Measurements from ENCODE around the gene SPRED1.

The SPRED1 gene

DNA sequence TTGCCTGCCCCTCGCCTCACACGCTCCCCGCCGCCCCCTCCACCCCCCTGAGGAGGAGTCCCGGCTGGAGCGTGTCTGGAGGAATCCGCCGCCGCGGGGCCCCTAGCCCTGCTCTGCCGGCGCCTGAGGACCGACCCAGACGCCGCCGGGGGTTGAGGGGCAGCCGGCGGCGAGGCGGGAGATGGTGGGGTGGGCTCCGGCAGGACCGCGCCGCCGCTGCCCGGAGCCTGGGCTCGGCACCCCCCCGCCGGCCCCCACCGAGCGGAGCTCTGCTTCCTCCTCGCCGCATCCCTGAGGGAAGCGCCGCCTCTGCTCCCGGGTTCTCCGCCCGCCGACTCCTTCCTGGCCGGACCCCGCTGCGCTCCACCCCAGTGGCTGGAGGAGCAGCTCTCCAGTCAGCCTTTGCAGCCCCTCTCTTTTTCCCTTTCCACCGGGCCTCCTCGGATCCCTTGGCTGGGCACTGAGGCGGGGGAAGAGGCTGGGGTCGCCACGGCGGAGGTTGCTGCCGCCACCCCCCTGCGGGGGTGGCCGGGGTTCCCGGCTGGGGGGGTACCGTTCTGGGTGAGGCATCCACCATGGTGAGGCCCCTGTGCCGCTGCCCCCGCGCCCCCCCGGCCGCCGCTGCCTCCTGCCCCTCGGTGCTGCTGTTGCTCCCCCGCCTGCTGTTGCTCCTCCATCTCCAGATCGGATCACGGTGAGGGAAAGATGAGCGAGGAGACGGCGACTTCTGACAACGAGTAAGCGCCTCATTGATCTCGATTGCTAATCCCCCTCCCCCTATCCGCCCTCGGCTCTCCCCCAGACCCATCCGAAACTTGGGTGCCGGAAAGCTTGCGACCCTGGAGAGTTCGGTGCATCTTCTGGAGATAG is at the start of gene SPRED1:
Gene SPRED1 (plus strand): TSS at position 356 of the 870 bp plus-strand sequence. CDS start 350 bp downstream, at position 706.
- no peak for DNase-seq

- DNase-seq: no peak
These were observed 46.9 kb upstream of the SPRED1 start for GRCh38 chr15:38205526-38206272.

GRCh38 chr15:38207621-38208020 is 45.0 kb upstream of the SPRED1 start:
- DNase-seq: no peak

DNA sequence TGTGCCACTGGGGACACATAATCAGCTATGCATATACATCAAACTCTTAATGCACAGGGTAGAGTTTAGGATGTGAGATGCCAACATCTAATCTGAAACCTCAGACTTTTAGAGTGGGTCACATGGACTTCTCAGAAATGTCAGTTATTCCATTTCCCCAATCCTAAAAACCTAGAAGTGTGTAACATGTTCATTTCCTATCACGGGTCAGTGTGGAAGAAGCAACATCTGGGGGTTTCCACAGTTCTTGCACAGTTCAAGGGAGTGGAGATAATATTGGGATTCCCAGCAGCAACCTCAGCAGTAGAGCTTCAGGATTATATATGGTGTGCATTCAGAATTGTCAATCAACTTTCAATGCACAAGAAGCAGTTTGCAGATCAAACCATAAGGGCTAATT is 44.4 kb upstream of the SPRED1 start:
- DNase-seq: no peak

DNA sequence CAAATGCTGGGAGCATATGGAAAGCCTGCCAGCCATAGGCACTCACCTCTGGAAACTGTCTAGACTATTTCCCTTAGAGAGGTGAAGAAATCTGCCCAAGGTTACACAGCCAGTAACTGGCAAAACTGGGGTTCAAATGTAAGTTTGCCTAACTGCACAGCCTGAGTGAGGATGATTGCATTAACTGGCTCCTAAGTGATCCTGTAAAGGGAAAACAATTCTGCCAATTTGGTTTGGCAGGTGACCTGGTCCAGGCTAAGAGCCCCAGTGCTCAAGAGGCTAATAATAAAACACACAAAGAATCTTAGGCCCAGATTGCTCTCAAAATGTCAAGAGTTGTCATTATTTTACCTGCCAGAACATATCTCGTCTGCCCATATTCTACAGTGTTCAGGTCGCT is 43.9 kb upstream of the SPRED1 start:
- no peak for DNase-seq

- no peak for DNase-seq
These were observed 41.4 kb upstream of the SPRED1 start for GRCh38 chr15:38211249-38211648.

- DNase-seq: no peak
These were observed 40.8 kb upstream of the SPRED1 start for GRCh38 chr15:38211811-38212210.

DNA sequence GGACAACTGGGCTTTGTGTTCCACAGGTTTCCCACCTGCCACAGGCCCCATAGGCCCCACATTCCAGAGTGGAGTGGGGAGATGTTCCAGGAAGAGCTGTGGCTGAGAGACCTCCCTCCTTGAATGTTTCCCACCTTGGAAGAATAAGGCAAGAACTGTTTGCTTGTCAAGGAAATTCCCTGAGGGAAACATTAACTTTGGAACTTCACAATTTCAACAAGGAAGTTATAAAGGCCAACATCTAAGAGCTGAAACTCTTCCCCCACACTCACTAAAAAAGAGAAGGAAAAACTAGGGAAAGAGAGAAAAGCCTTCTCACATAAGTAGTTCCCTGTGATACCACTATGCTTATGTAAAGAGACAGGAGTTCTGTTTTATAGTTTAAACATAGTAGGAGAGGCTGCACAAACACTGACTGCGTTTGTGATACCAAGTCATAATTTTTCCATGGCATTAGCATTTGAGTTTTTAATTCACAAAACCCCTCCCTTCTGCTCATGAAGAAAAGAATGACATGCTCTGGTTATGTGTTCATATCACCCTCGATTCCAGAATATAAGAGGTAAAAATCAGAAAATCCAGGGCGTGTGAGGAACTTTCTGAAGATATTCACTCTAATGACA is 39.8 kb upstream of the SPRED1 start:
- no peak for DNase-seq

DNA sequence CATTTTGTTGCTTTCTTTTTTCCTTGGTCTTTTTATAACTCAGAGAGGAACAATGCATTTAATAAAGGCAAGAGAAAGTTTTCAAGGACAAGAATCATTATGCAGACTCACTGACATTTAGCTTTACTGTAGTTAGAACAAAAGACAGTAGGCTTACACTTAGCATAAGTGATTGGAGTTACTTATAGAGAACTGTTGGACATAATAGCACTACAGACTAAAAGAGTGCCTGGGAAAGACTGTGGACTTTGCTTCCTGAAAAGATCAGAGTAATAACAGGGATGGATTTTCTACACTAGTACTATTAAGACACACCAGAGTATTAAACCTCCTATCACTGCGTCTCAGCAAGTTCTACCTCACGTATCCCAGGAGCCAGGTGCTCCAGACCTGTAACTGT is 39.3 kb upstream of the SPRED1 start:
- no peak for DNase-seq

- DNase-seq: no peak
These were observed 36.9 kb upstream of the SPRED1 start for GRCh38 chr15:38215707-38216106.

GRCh38 chr15:38216763-38217162 is 35.9 kb upstream of the SPRED1 start:
- no peak for DNase-seq

DNA sequence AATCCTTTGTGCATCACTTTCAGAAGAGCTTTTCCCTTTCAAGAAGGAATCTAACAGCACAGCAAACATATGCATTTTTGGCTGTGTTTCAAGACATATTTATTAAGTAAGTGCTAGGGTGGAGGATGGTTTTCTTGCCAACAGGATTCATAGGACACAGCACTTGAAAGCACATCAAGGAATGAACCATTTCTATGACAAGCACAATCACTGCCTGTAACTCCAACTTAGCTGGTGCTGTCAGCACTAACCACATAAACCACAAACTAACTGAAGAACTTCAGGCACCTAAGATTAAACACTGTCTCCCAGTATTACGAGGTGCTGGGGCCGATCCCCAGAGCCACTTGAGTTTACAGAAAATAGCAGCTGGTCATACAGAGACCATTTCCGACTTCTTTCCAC is 35.4 kb upstream of the SPRED1 start:
- DNase-seq: no peak

GRCh38 chr15:38217788-38218609 is 34.6 kb upstream of the SPRED1 start:
- DNase-seq: no peak

DNA sequence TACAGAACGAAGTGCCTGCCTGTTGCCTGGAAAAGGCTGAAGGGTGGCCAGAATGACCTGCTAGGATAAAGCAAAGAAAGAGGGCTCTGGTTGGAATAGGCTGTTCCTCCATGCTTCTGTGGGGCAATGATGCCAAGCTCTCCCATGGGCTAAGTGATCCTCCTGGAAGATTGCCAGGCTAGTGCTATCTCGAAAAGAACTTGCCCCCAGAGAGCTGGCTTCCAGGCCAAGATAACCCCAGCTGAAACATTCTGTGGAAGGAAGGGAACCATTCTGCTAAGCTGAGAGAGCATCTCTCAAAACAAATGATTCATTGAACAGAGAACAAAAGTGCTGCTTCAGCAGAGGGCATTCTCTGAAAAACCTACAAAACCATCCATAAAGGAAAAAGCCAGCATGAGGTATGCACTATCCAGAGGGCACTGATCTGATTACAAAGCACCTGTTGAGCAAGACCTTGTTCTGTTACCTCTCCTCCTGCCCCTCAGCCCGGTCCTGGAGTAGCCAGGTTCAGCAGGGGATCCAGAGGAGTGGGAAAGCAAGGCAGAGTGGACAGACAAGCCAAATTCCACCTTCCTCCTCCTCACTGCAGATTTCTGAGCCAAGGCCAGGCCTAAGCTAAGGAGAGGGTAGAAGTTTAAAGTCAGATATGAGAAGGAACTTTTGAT is 31.9 kb upstream of the SPRED1 start:
- DNase-seq: no peak

DNA sequence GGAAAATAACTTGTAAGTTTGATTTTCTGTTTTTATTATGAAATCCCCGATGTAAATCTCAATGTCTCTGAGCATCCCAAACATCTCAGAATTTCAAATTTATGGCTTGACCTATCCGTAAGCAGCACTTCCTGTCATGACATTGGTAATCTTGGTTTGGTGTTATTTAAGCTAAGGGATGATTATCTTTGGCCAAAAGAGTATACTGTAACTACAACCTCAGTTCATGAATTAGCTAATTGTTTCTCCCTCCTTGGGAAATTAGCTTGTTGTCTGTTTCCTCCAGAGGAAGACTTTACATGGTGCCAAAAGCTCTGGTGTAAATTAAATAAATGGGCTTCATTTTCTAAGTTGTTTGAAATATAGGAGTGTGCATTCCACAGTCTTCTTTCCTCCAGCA is 28.1 kb upstream of the SPRED1 start:
- no peak for DNase-seq

- no peak for DNase-seq
These were observed 27.3 kb upstream of the SPRED1 start for GRCh38 chr15:38225381-38225780.

DNA sequence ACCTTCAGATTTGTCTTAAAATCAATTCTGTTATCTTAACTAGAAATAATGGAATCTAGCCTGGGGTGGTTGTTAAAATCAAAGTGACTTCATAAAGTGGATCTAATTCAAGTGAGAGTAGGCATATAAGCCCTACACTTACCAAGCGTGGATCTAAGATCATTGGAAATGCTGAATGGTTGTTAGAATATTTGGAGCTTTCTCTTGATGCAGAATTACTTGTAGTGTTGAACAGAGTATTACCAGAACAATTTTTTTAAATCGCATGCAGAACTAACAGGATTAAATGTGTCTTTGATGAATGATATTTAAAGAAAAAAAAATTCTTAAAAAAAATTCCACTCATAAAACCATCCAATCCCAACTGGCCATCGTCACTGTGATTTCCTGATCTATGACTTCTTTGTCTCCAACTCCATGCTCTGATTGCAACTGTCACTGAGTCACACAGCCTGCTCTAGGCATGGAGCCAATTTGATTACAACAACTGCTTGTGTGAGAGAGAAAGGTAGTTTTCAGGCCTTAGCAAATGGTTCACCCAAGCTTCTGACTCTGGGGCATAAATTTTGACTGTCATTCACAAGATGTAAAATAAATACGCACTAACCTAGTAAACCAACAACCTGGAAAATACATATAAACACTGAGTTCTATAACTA is 25.9 kb upstream of the SPRED1 start:
- DNase-seq: no peak

- no peak for DNase-seq
These were observed 24.7 kb upstream of the SPRED1 start for GRCh38 chr15:38227941-38228340.

GRCh38 chr15:38228618-38229017 is 24.0 kb upstream of the SPRED1 start:
- no peak for DNase-seq

DNA sequence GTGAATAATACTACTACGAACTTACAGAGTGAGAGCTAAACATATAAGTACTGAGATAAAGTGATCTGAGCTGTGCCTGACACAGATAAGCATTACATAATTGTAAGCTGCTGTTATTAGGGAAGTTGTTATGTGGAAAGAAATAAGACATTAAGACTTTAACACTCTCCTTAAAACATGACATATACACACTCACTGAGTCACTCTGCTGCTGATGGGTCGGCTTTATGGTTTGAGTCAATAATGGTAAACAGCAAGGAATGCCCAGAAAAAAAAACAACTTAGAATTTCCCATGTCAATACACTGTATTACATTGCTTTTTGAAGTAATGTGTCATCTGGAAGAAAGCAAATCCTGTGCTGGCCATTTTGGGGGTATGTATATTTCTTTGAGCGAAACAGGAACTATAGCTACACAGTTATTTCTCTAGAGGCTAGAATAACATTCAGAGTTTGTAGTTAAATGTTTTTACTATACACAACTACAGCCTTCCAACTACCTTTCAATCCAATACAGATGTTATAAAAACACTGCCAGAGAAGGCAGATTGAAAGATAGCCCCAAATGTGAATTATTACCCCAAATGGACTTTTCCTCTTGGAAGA is 22.8 kb upstream of the SPRED1 start:
- DNase-seq: no peak

DNA sequence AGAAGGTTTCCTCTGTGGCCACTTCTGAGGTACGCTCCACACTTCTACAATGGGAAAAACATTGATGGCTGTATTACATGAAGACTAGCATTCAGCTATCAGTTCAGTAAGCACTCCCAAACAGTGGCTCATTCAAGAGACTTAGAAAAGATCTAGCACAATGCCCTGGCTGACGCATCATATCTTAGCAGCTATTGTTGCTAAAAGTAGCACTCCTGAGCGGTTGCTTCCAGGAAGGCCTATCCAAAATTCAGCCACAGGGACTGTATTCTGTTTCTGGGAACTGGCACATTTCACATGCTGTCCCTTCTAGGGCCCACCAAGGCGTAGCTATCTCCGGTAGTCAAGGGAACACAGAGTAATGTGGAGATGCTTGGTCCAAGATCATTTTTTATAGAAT is 21.2 kb upstream of the SPRED1 start:
- DNase-seq: no peak
